Measurements from ENCODE around the gene PGC.

The PGC gene

DNA sequence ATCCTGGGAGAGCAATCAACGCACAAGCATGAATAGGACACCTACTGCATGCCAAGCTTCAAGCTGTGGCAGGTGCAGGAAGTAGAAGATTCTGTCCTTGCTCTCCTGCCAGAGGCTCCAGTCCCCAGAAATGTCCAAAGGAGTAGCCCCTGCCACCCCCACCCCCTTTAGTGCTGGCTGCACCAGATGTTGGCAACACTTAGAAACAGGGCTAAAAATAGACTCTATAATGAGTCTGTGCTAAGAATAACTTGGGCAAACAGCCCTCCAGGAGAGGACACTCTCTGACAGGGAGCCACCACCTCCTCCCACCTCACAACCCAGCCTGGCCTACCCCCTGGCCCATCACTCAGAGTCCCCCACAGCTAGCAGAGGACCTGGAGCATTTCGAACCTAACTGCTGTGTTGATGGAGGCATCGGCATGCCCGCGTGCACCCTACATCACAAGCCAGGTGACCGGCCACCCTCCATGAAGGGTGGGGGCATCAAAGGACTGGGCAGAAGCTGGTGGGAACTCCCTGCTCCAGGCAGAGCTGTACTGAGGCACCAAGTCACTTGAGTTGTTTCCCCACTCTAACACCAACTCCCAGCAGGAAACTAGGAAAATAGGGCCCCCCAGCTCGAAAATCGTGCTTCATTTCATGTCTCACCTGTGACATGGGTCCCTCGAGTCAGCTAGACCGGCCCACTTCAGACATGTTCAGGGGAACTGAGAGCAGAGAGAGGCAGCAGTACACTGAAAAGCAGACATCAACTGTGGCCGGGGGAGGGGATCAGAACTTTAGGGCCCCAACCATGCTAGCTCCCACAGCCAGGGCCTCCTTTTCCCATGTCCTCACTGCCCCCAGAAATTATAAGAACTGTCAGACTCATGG lies 30.4 kb downstream of the PGC start:
- ChIA-PET CTCF (interaction anchor here (0.8 to 2.3 kb wide), 7 partner anchors 8 to 70 kb away, joined by 3 to 8 read pairs (median 3); partner anchors contain the start of gene TOMM6), POLR2A (interaction anchor here (1.6 kb wide), 1 partner anchor 70 kb away, joined by 4 read pairs; the partner anchor contains the start of gene TOMM6)

DNA sequence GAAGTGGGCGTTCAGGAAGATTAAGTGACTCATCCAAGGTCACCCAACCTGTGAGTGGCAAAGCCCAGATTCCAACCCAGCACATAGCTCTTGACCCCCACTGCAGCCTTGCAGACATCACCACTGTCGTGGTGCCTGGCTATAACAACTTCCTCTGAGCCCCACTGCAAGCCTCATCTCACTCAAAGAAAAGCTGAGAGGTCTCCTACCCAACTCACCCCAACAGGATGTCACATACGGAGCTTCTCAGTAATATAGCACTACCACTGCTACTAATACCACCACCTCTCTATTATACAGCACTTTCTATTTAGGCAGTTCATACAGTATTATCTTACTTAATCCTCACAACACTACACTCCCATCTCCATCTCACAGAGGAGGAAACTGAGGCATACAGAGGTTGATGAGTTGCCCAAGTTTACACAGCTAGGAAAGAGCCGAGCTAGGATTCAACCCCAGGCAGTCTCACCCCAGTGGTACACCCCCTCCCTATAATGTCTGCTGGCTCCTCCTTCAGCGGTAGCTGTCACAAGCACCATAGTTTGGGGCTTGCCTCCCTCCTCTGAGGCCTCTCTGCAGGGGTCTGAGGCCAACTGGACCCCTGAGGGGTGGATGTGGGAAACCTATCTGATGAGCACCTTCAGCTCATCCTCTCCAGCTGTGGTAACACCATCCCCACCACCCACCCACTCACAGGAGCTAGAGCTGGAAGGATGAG lies 31.2 kb downstream of the PGC start:
- no peak for DNase-seq (ENCODE audit: extremely low spot score)
- CTCF ChIA-PET = interaction anchor here (1.1 to 2.3 kb wide), 4 partner anchors 9 to 71 kb away, joined by 3 to 8 read pairs (median 4); partner anchors contain the start of gene TOMM6
- POLR2A ChIA-PET = interaction anchor here (1.6 kb wide), 1 partner anchor 71 kb away, joined by 4 read pairs; the partner anchor contains the start of gene TOMM6
- TF ChIP-seq, protein P1, sequence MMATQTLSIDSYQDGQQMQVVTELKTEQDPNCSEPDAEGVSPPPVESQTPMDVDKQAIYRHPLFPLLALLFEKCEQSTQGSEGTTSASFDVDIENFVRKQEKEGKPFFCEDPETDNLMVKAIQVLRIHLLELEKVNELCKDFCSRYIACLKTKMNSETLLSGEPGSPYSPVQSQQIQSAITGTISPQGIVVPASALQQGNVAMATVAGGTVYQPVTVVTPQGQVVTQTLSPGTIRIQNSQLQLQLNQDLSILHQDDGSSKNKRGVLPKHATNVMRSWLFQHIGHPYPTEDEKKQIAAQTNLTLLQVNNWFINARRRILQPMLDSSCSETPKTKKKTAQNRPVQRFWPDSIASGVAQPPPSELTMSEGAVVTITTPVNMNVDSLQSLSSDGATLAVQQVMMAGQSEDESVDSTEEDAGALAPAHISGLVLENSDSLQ (IDR thresholded peaks at IDR 0.05) = no peak
- no peak for TF ChIP-seq SUZ12 (IDR thresholded peaks at IDR 0.05)
- TF ChIP-seq TARDBP (IDR thresholded peaks at IDR 0.05) = no peak
- TF ChIP-seq FOXA1 (IDR thresholded peaks at IDR 0.05) = no peak
- no peak for TF ChIP-seq FOXM1 (IDR thresholded peaks at IDR 0.05; ENCODE audit: borderline replicate concordance)
- no peak for TF ChIP-seq ARNT (IDR thresholded peaks at IDR 0.05)
- TF ChIP-seq L3MBTL2 (conservative IDR thresholded peaks at IDR 0.05) = no peak
- TF ChIP-seq BHLHE40 (IDR thresholded peaks at IDR 0.05; ENCODE audit: borderline replicate concordance) = no peak
- no peak for TF ChIP-seq HDGF (IDR thresholded peaks at IDR 0.05; ENCODE audit: borderline replicate concordance)
- no peak for TF ChIP-seq SP1 (IDR thresholded peaks at IDR 0.05)

More for the DNA sequence above, 30.4 kb downstream of the PGC start:
- TF ChIP-seq FOXK2 (IDR thresholded peaks at IDR 0.05) (no peak), L3MBTL2 (conservative IDR thresholded peaks at IDR 0.05) (no peak), FOXM1 (IDR thresholded peaks at IDR 0.05; ENCODE audit: borderline replicate concordance) (no peak), NFRKB (IDR thresholded peaks at IDR 0.05) (no peak), ZNF384 (IDR thresholded peaks at IDR 0.05) (no peak), LEF1 (IDR thresholded peaks at IDR 0.05; ENCODE audit: borderline replicate concordance) (no peak), CTBP1 (IDR thresholded peaks at IDR 0.05; ENCODE audit: borderline replicate concordance) (no peak), TARDBP (IDR thresholded peaks at IDR 0.05) (no peak), SP1 (IDR thresholded peaks at IDR 0.05) (no peak), SUZ12 (IDR thresholded peaks at IDR 0.05) (no peak), HDGF (IDR thresholded peaks at IDR 0.05; ENCODE audit: borderline replicate concordance) (no peak), FOXA1 (IDR thresholded peaks at IDR 0.05) (no peak), ELF4 (IDR thresholded peaks at IDR 0.05) (no peak), ARNT (IDR thresholded peaks at IDR 0.05) (no peak), BHLHE40 (IDR thresholded peaks at IDR 0.05; ENCODE audit: borderline replicate concordance) (no peak)
- TF ChIP-seq, protein P1 (IDR thresholded peaks at IDR 0.05) = no peak
- DNase-seq (ENCODE audit: extremely low spot score) = no peak

DNA sequence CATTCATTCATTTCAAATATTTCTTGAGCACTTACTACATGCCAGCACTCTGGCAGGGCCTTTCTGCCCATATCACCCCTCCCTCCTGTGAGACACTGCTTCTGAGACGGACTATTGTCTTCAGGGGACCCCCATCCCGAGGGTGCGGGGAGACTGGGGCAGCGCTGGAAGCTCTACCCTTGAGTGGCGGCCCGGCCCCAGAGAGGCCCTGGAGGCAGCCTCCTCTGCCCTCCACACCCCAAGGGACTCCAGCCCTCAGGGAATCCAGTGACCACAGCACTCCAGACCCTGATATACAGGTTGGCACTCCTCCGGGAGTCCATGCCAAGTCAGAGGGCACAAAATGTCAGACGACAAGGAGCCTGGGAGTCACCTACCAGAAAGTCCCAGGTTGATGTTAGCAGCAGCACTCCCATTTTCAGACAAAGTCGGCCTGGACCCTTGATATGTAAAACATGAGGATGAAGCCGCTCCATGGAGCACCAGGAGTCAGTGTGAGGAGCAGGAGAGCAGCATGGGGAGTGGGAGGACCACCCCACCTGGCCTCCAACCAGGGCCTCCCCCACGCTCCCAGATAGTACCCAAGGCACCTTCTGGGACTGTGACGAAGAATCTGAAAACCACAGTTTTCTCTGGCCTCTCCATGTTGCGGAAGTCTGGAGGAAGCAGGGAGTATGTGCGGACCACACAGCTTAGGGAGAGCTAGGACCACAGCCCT lies 32.5 kb downstream of the PGC start:
- no peak for TF ChIP-seq ELF4 (IDR thresholded peaks at IDR 0.05)
- no peak for TF ChIP-seq HDGF (IDR thresholded peaks at IDR 0.05; ENCODE audit: borderline replicate concordance)
- no peak for TF ChIP-seq BHLHE40 (IDR thresholded peaks at IDR 0.05; ENCODE audit: borderline replicate concordance)
- no peak for TF ChIP-seq FOXA1 (IDR thresholded peaks at IDR 0.05)
- no peak for TF ChIP-seq SUZ12 (IDR thresholded peaks at IDR 0.05)
- ChIA-PET CTCF (interaction anchor here (0.7 kb wide), 1 partner anchor 9 kb away, joined by 3 read pairs; no protein-coding TSS in a partner anchor), POLR2A (no interaction called here)
- no peak for DNase-seq (ENCODE audit: extremely low spot score)

DNA sequence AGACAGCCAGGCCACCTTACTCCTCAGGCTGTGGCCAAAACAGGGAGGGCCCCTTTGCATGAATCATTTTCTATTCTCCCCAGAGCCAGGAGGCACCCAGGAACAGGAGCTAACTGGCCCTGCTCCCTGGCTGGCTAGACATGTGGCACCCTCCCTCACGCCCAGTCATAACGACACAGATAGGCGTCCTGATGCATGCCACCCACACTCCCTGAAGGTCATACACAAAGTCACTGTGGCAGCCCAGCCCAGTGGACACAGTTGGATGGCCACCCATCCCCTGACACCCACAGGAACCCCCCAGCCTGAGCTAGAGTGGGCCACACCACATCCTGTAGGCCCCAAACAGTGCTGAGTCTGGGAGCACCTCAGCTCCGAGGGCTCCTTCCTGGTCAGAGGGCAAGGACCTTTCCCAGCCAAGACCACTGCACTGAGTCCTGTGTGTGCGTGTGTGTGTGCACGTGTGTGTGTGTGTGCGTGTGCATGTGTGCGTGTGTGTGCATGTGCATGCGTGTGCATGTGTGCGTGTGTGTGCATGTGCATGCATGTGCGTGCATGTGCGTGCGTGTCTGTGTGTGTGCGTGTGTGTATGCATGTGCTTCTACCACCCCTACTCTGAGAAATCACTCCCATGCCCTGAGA lies 33.4 kb downstream of the PGC start:
- no peak for TF ChIP-seq SUZ12 (IDR thresholded peaks at IDR 0.05)
- no peak for TF ChIP-seq TARDBP (IDR thresholded peaks at IDR 0.05)
- TF ChIP-seq HDGF (IDR thresholded peaks at IDR 0.05; ENCODE audit: borderline replicate concordance) = no peak
- DNase-seq (ENCODE audit: extremely low spot score) = no peak
- ChIA-PET CTCF (interaction anchor here (0.7 kb wide), 1 partner anchor 8 kb away, joined by 3 read pairs; no protein-coding TSS in a partner anchor), POLR2A (no interaction called here)

DNA sequence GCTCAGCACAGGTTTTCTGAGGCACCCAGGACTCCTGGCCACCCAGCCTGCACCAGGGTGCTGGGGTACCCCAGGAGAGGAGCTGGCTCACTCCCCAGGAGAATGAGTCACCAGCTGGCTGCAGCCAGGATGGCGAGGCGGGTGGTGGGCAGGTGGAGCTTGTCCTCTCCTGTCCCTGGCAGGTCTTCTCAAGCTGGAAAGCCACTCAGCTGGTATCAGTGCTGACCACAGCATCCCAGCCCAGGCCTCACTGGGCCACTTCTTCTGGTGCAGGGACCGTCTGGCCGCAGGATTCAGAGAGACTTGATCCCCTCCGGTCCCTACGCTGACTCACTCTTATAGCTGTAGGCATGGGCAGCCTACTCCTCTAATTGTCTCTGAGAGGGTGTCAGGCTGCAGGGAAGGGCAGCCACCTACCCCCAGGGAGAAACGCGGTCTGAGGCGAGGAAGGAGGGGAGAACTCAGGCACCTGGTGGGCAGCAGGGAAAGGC lies 34.0 kb downstream of the PGC start:
- POLR2A ChIA-PET = no interaction called here
- TF ChIP-seq BHLHE40 (IDR thresholded peaks at IDR 0.05; ENCODE audit: borderline replicate concordance) (no peak), ZNF384 (IDR thresholded peaks at IDR 0.05) (no peak), NFRKB (IDR thresholded peaks at IDR 0.05) (no peak), HDGF (IDR thresholded peaks at IDR 0.05; ENCODE audit: borderline replicate concordance) (no peak), FOXK2 (IDR thresholded peaks at IDR 0.05) (no peak), SP1 (IDR thresholded peaks at IDR 0.05) (no peak), SUZ12 (IDR thresholded peaks at IDR 0.05) (no peak), FOXA1 (IDR thresholded peaks at IDR 0.05) (no peak), LEF1 (IDR thresholded peaks at IDR 0.05; ENCODE audit: borderline replicate concordance) (no peak)
- TF ChIP-seq, protein P1 (IDR thresholded peaks at IDR 0.05) = no peak
- DNase-seq (ENCODE audit: extremely low spot score) = no peak
- CTCF ChIA-PET = no interaction called here
